GM23338 (cell line): Measurements from ENCODE around the gene PDX1.

Source experiments
- CREB1 ChIP-seq: fragments of 250-450 bp; sonication (Bioruptor Pico); IDR thresholded peaks from 2 replicates; pipeline ENCODE4 v1.5.0; 2020; ENCODE audit warnings: low read depth, mild to moderate bottlenecking, moderate library complexity
- CTCF ChIP-seq, 2 experiments: fragments of 200-600 bp in 1 of 2; sonication (generic) in 1 of 2; conservative IDR thresholded peaks; 2 replicates each; pipeline versions ENCODE4 v1.5.1 to v1.6.1; 2016 to 2017; ENCODE audit warnings: antibody characterized with exemption in 2 of 2, low read depth in 2 of 2, mild to moderate bottlenecking in 2 of 2, moderate library complexity in 1 of 2
- ETS1 ChIP-seq: IDR thresholded peaks from 2 replicates; pipeline ENCODE4 v1.6.1; 2016; ENCODE audit warnings: antibody characterized with exemption
- EZH2 ChIP-seq: fragments of 200-600 bp; sonication (generic); IDR thresholded peaks from one replicate; pipeline ENCODE4 v1.8.0; 2017; ENCODE audit warnings: antibody characterized with exemption, mild to moderate bottlenecking, low read depth; ENCODE audit not compliant: unreplicated experiment
- EZH2phosphoT487 ChIP-seq: fragments of 200-600 bp; sonication (generic); IDR thresholded peaks from one replicate; pipeline ENCODE4 v1.8.1; 2018; ENCODE audit warnings: antibody characterized with exemption; ENCODE audit not compliant: unreplicated experiment
- JUNB ChIP-seq: IDR thresholded peaks from one replicate; pipeline ENCODE4 v1.6.1; 2016; ENCODE audit warnings: antibody characterized with exemption; ENCODE audit not compliant: unreplicated experiment
- NANOG ChIP-seq: IDR thresholded peaks from 2 replicates; pipeline ENCODE4 v1.6.1; 2016; ENCODE audit warnings: antibody characterized with exemption, borderline replicate concordance
- POLR2AphosphoS5 ChIP-seq: IDR thresholded peaks from 2 replicates; pipeline ENCODE4 v1.6.1; 2016; ENCODE audit warnings: antibody characterized with exemption, low read depth
- REST ChIP-seq: IDR thresholded peaks from one replicate; pipeline ENCODE4 v1.6.1; 2018; ENCODE audit warnings: antibody characterized with exemption; ENCODE audit not compliant: unreplicated experiment
- STAT1 ChIP-seq: IDR thresholded peaks from one replicate; pipeline ENCODE4 v1.6.1; 2016; ENCODE audit warnings: antibody characterized with exemption; ENCODE audit not compliant: unreplicated experiment
- ZNF114 ChIP-seq: fragments of 250-450 bp; sonication (Bioruptor Pico); IDR thresholded peaks from 2 replicates; pipeline ENCODE4 v1.5.0; 2020; ENCODE audit warnings: mild to moderate bottlenecking, moderate library complexity
- ZNF331 ChIP-seq: fragments of 250-450 bp; sonication (Bioruptor Pico); IDR thresholded peaks from 2 replicates; pipeline ENCODE4 v1.5.0; 2020; ENCODE audit warnings: low read depth, mild to moderate bottlenecking, moderate library complexity
- ZNF462 ChIP-seq: fragments of 250-450 bp; sonication (Bioruptor Pico); IDR thresholded peaks from 2 replicates; pipeline ENCODE4 v1.5.0; 2020; ENCODE audit warnings: mild to moderate bottlenecking, moderate library complexity

- TF ChIP-seq CTCF (conservative IDR thresholded peaks at IDR 0.05; ENCODE audit: low read depth in 2 of 2) (no peak), EZH2 (peak; percentile 98), JUNB (no peak), REST (no peak), EZH2phosphoT487 (peak; percentile 27), STAT1 (no peak), POLR2AphosphoS5 (no peak), ETS1 (no peak), CREB1 (CRISPR knock-in tag) (no peak), ZNF331 (CRISPR knock-in tag) (no peak), ZNF114 (CRISPR knock-in tag) (no peak), NANOG (no peak), ZNF462 (CRISPR knock-in tag) (no peak)
Measured at GRCh38 chr13:27920677-27921420, 1.0 kb downstream of the PDX1 start.
